HepG2 (cell line): ENCODE results near the gene MACROD2.

ENCODE experiments used
- CENPX ChIP-seq: sonication (generic); formaldehyde crosslinking; IDR thresholded peaks from 2 replicates; pipeline ENCODE4 v1.9.0; 2021; ENCODE audit warnings: mild to moderate bottlenecking, missing genetic modification reagents, moderate library complexity
- ZNF280D ChIP-seq: sonication (generic); formaldehyde crosslinking; IDR thresholded peaks from 2 replicates; pipeline ENCODE4 v1.5.1; 2020; ENCODE audit warnings: mild to moderate bottlenecking, missing genetic modification reagents
- ZNF530 ChIP-seq: sonication (generic); formaldehyde crosslinking; IDR thresholded peaks from 2 replicates; pipeline ENCODE4 v1.5.0; 2020; ENCODE audit warnings: low read depth, mild to moderate bottlenecking, missing genetic modification reagents

GRCh38 chr20:14853079-14853478, 857.8 kb downstream of the MACROD2 start:
- TF ChIP-seq ZNF530 (CRISPR knock-in tag) = no peak
- no peak for TF ChIP-seq CENPX (CRISPR knock-in tag)
- TF ChIP-seq ZNF280D (CRISPR knock-in tag) = no peak
